SH-SY5Y (cell line): ENCODE results near the gene SYT7.

Experiments used
- GATA2 ChIP-seq: IDR thresholded peaks from 2 replicates; pipeline ENCODE4 v1.6.1; 2011; ENCODE audit warnings: mild to moderate bottlenecking, low read depth, low read length
- GATA3 ChIP-seq: IDR thresholded peaks from 2 replicates; pipeline ENCODE4 v1.6.1; 2011; ENCODE audit warnings: low read depth, mild to moderate bottlenecking, low read length, moderate library complexity

GRCh38 chr11:61621917-61622585, 41.2 kb upstream of the SYT7 start:
- TF ChIP-seq GATA3 (no peak), GATA2 (no peak)
